ENCODE results near the gene CBLB.

Gene CBLB

GRCh38 chr3:105747060-105747541 lies 121.7 kb downstream of the CBLB start:
- ChIA-PET POLR2A (no interaction called here), CTCF (no interaction called here)
- Histone ChIP-seq H3K27ac (ENCODE audit: extremely low read depth, low read depth, low read length) (no peak overlapping the region), H3K9me3 (ENCODE audit: control insufficient read depth, insufficient read depth, low read depth, low read length) (no peaks in the 10 kb centered on the region), H3K4me1 (ENCODE audit: control insufficient read depth, insufficient read depth, low read length) (no peaks in the 10 kb centered on the region), H3K36me3 (ENCODE audit: control insufficient read depth in 2 of 2, insufficient read depth in 1 of 2, low read length in 2 of 2) (no peaks in the 10 kb centered on the region; a peak in 1 of 3 replicates), H3K4me3 (ENCODE audit: low read depth, low read length) (no peak overlapping the region)
- TF ChIP-seq TRIM28 (IDR thresholded peaks at IDR 0.05; ENCODE audit: borderline replicate concordance, low read length): no peak
- TF ChIP-seq PRDM10 (tag by site-specific recombination; IDR thresholded peaks at IDR 0.05): no peak
- TF ChIP-seq ZNF747 (tag by site-specific recombination; IDR thresholded peaks at IDR 0.05): no peak

- Histone ChIP-seq H3K9me3 (ENCODE audit: control insufficient read depth, insufficient read depth, low read depth, low read length) (no peaks in the 10 kb centered on the region), H3K4me3 (ENCODE audit: low read depth, low read length) (no peak overlapping the region), H3K4me1 (ENCODE audit: control insufficient read depth, insufficient read depth, low read length) (no peaks in the 10 kb centered on the region), H3K36me3 (ENCODE audit: control insufficient read depth in 2 of 2, insufficient read depth in 1 of 2, low read length in 2 of 2) (no peaks in the 10 kb centered on the region; a peak in 1 of 3 replicates), H3K27ac (ENCODE audit: extremely low read depth, low read depth, low read length) (no peak overlapping the region)
- TF ChIP-seq YY2 (tag by site-specific recombination; IDR thresholded peaks at IDR 0.05) (no peak), PRDM6 (tag by site-specific recombination; IDR thresholded peaks at IDR 0.05) (no peak), ZNF707 (tag by site-specific recombination; IDR thresholded peaks at IDR 0.05) (no peak), ZNF580 (tag by site-specific recombination; IDR thresholded peaks at IDR 0.05) (no peak), ZNF132 (tag by site-specific recombination; IDR thresholded peaks at IDR 0.05; ENCODE audit: borderline replicate concordance) (no peak), ZNF416 (tag by site-specific recombination; IDR thresholded peaks at IDR 0.05) (no peak), ZNF473 (tag by site-specific recombination; IDR thresholded peaks at IDR 0.05) (no peak), ZSCAN5A (tag by site-specific recombination; IDR thresholded peaks at IDR 0.05) (no peak), ZSCAN16 (tag by site-specific recombination; IDR thresholded peaks at IDR 0.05) (no peak), SCRT2 (tag by site-specific recombination; IDR thresholded peaks at IDR 0.05) (no peak), ZNF112 (tag by site-specific recombination; IDR thresholded peaks at IDR 0.05) (no peak), SETDB1 (IDR thresholded peaks at IDR 0.05; ENCODE audit: insufficient read length, low read length) (no peak)
- POLR2A ChIA-PET: no interaction called here
- CTCF ChIA-PET: interaction anchor here (0.6 kb wide), 1 partner anchor 155 kb away, joined by 3 read pairs; no protein-coding TSS in a partner anchor
These were observed 122.4 kb downstream of the CBLB start for GRCh38 chr3:105746231-105746996.

All from HEK293 (cell line).